ENCODE measurements around the gene OR13H1.

Gene OR13H1

GRCh38 chrX:131564553-131565229, 20.8 kb downstream of the OR13H1 start:
- H3K4me2 ChIP-seq (ENCODE audit: low read length), result no peak overlapping the region
- no peaks in the 10 kb centered on the region for H3K79me2 ChIP-seq (ENCODE audit: control insufficient read depth, insufficient read depth, low read length, poor library complexity)
- H2BK120ac ChIP-seq (ENCODE audit: insufficient read depth, low read length, poor library complexity), result no peak overlapping the region
- no peaks in the 10 kb centered on the region for H3K9me3 ChIP-seq (ENCODE audit: insufficient read depth, low read depth, low read length)
- no peak overlapping the region for H3K23ac ChIP-seq (ENCODE audit: low read length)
- H3K9ac ChIP-seq (ENCODE audit: low read length), result no peak overlapping the region
- H3K4me1 ChIP-seq (ENCODE audit: control insufficient read depth in 1 of 2, insufficient read depth in 2 of 2, low read length in 2 of 2), result no peaks in the 10 kb centered on the region
- no peaks in the 10 kb centered on the region for H3K27me3 ChIP-seq (ENCODE audit: insufficient read depth, low read length)
- H4K91ac ChIP-seq (ENCODE audit: low read depth, low read length), result no peak overlapping the region
- no peak overlapping the region for H4K8ac ChIP-seq (ENCODE audit: low read depth, low read length)
- H3K27ac ChIP-seq (ENCODE audit: low read depth, low read length), result no peak overlapping the region
- H2BK5ac ChIP-seq (ENCODE audit: low read depth, low read length, poor library complexity), result no peak overlapping the region
- H3K4ac ChIP-seq (ENCODE audit: low read depth, low read length), result no peak overlapping the region
- H3K14ac ChIP-seq (ENCODE audit: low read length), result no peak overlapping the region
- no CpG with 5 or more reads among the region's 2 CpGs for WGBS (ENCODE audit: extremely low coverage, insufficient coverage, insufficient read length)
- no peaks in the 10 kb centered on the region for H3K79me1 ChIP-seq (ENCODE audit: low read length)
- no peak overlapping the region for H3K4me3 ChIP-seq (ENCODE audit: low read depth, low read length)
- no peak overlapping the region for H3K18ac ChIP-seq (ENCODE audit: low read length)
- H2BK12ac ChIP-seq (ENCODE audit: low read length), result no peak overlapping the region
- DNase-seq, result no peak
- no peaks in the 10 kb centered on the region for H3K36me3 ChIP-seq (ENCODE audit: control insufficient read depth in 1 of 2, insufficient read depth in 2 of 2, low read length in 2 of 2)
- no peak overlapping the region for H2AK5ac ChIP-seq (ENCODE audit: low read length)
- H4K12ac ChIP-seq (ENCODE audit: low read depth, low read length), result no peak overlapping the region
- H2AFZ ChIP-seq (ENCODE audit: insufficient read depth, low read length, poor library complexity), result no peak overlapping the region

DNA sequence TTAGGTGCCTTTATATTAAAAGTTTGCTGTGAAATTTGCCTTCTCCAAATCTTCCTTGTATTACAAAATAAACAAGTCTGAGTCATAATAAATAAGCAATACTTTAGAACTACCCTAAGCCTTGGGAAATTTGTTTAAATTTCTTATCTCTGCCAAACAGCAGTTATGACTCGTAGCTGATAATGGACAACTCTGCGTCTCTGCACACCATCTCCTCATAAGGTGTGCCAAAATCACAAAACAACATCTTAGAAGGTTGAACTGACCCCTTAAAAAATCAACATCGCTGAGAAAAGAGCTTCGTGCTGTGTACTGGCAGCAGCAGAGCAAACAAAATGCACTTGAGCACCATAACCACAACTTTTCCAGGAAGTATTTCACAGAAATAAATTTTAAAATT, 22.0 kb downstream of the OR13H1 start:
- no peak overlapping the region for H3K23ac ChIP-seq (ENCODE audit: low read length)
- no peak overlapping the region for H3K14ac ChIP-seq (ENCODE audit: low read length)
- H3K4me1 ChIP-seq (ENCODE audit: control insufficient read depth in 1 of 2, insufficient read depth in 2 of 2, low read length in 2 of 2), result no peaks in the 10 kb centered on the region
- no peak overlapping the region for H3K4ac ChIP-seq (ENCODE audit: low read depth, low read length)
- WGBS (ENCODE audit: extremely low coverage, insufficient coverage, insufficient read length), result no CpG with 5 or more reads among the region's 4 CpGs
- H3K4me2 ChIP-seq (ENCODE audit: low read length), result no peak overlapping the region
- H3K79me1 ChIP-seq (ENCODE audit: low read length), result no peaks in the 10 kb centered on the region
- no peak for DNase-seq
- no peak overlapping the region for H4K91ac ChIP-seq (ENCODE audit: low read depth, low read length)
- no peak overlapping the region for H3K27ac ChIP-seq (ENCODE audit: low read depth, low read length)
- no peak overlapping the region for H3K18ac ChIP-seq (ENCODE audit: low read length)
- no peak overlapping the region for H2BK12ac ChIP-seq (ENCODE audit: low read length)
- no peak overlapping the region for H4K8ac ChIP-seq (ENCODE audit: low read depth, low read length)
- no peaks in the 10 kb centered on the region for H3K9me3 ChIP-seq (ENCODE audit: insufficient read depth, low read depth, low read length)
- H2AK5ac ChIP-seq (ENCODE audit: low read length), result no peak overlapping the region
- H3K36me3 ChIP-seq (ENCODE audit: control insufficient read depth in 1 of 2, insufficient read depth in 2 of 2, low read length in 2 of 2), result no peaks in the 10 kb centered on the region
- H4K12ac ChIP-seq (ENCODE audit: low read depth, low read length), result no peak overlapping the region
- no peak overlapping the region for H2BK120ac ChIP-seq (ENCODE audit: insufficient read depth, low read length, poor library complexity)
- H3K4me3 ChIP-seq (ENCODE audit: low read depth, low read length), result no peak overlapping the region
- no peak overlapping the region for H3K9ac ChIP-seq (ENCODE audit: low read length)
- no peak overlapping the region for H2AFZ ChIP-seq (ENCODE audit: insufficient read depth, low read length, poor library complexity)
- H3K27me3 ChIP-seq (ENCODE audit: insufficient read depth, low read length), result no peaks in the 10 kb centered on the region
- no peak overlapping the region for H2BK5ac ChIP-seq (ENCODE audit: low read depth, low read length, poor library complexity)
- H3K79me2 ChIP-seq (ENCODE audit: control insufficient read depth, insufficient read depth, low read length, poor library complexity), result no peaks in the 10 kb centered on the region

DNA sequence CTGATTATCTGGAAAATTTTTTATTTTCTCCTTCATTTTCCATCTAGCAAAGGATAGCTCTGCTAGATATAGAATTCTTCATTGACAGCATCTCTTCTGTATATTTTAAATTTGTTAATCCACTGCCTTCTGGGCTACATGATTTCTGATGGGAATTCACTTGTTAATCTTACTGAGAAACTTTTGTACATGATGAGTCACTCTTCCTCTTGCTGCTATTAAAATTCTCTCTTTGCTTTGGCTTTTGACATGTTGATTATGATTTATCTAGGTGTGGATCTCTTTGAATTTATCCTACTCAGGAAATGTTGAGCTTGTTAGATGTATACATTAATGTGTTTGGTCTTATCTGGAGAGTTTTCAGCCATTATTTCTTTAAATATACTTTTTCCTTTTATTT, 27.5 kb downstream of the OR13H1 start:
- Histone ChIP-seq H3K4me3 (ENCODE audit: low read depth, low read length) (no peak overlapping the region), H3K4me1 (ENCODE audit: control insufficient read depth in 1 of 2, insufficient read depth in 2 of 2, low read length in 2 of 2) (no peaks in the 10 kb centered on the region), H3K79me2 (ENCODE audit: control insufficient read depth, insufficient read depth, low read length, poor library complexity) (no peaks in the 10 kb centered on the region)

DNA sequence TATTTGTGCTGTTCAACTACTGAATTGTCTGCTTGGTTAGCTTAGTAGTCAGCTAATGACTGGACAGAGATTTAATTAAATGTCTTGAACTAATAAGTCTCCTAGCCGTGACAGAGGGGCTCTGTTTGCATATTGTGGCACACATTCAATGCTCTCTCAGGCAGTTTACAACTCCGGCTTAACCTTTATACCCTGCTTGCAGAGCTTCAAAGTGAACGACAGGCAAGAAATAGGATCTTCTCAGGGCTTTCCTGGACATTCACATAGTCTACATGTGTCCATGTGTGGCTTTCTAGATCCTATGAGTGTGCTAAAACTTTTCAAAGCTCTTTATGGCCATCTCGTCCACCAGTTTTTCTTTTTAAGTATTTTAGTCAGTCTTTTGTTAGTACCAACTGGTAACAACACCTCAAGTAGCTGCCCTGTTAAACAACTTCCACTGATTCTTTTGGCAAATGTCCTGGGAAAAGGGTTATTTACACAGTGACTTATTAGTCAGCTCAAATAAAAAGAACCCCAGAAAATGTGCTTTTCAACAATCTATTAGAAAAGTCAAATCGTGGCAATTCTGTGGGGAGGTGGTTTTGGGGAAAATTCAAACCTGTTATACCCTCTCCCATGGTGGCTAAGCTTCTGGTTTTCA, 28.6 kb downstream of the OR13H1 start:
- Histone ChIP-seq H2BK12ac (ENCODE audit: low read length) (no peak overlapping the region), H4K8ac (ENCODE audit: low read depth, low read length) (no peak overlapping the region), H4K12ac (ENCODE audit: low read depth, low read length) (no peak overlapping the region), H4K91ac (ENCODE audit: low read depth, low read length) (no peak overlapping the region), H3K36me3 (ENCODE audit: control insufficient read depth in 1 of 2, insufficient read depth in 2 of 2, low read length in 2 of 2) (no peaks in the 10 kb centered on the region), H3K4me1 (ENCODE audit: control insufficient read depth in 1 of 2, insufficient read depth in 2 of 2, low read length in 2 of 2) (no peaks in the 10 kb centered on the region), H2AK5ac (ENCODE audit: low read length) (no peak overlapping the region), H3K14ac (ENCODE audit: low read length) (no peak overlapping the region), H3K4me2 (ENCODE audit: low read length) (no peak overlapping the region), H3K79me2 (ENCODE audit: control insufficient read depth, insufficient read depth, low read length, poor library complexity) (no peaks in the 10 kb centered on the region), H2BK120ac (ENCODE audit: insufficient read depth, low read length, poor library complexity) (no peak overlapping the region), H3K27me3 (ENCODE audit: insufficient read depth, low read length) (no peaks in the 10 kb centered on the region), H3K9ac (ENCODE audit: low read length) (no peak overlapping the region), H3K27ac (ENCODE audit: low read depth, low read length) (no peak overlapping the region), H3K79me1 (ENCODE audit: low read length) (no peaks in the 10 kb centered on the region), H3K4ac (ENCODE audit: low read depth, low read length) (no peak overlapping the region), H3K4me3 (ENCODE audit: low read depth, low read length) (no peak overlapping the region), H2AFZ (ENCODE audit: insufficient read depth, low read length, poor library complexity) (no peak overlapping the region), H3K23ac (ENCODE audit: low read length) (no peak overlapping the region), H3K9me3 (ENCODE audit: insufficient read depth, low read depth, low read length) (no peaks in the 10 kb centered on the region), H2BK5ac (ENCODE audit: low read depth, low read length, poor library complexity) (no peak overlapping the region), H3K18ac (ENCODE audit: low read length) (no peak overlapping the region)
- no peak for DNase-seq
- WGBS (ENCODE audit: extremely low coverage, insufficient coverage, insufficient read length), result no CpG with 5 or more reads among the region's 5 CpGs

More for the DNA sequence above, 27.5 kb downstream of the OR13H1 start:
- no peak overlapping the region for H3K9ac ChIP-seq (ENCODE audit: low read length)
- no peak overlapping the region for H3K14ac ChIP-seq (ENCODE audit: low read length)
- H3K23ac ChIP-seq (ENCODE audit: low read length), result no peak overlapping the region
- no peaks in the 10 kb centered on the region for H3K27me3 ChIP-seq (ENCODE audit: insufficient read depth, low read length)
- H4K12ac ChIP-seq (ENCODE audit: low read depth, low read length), result no peak overlapping the region
- H3K79me1 ChIP-seq (ENCODE audit: low read length), result no peaks in the 10 kb centered on the region
- no peak overlapping the region for H3K4ac ChIP-seq (ENCODE audit: low read depth, low read length)
- no peak overlapping the region for H2AK5ac ChIP-seq (ENCODE audit: low read length)
- H4K8ac ChIP-seq (ENCODE audit: low read depth, low read length), result no peak overlapping the region
- no peak for DNase-seq
- no peak overlapping the region for H3K27ac ChIP-seq (ENCODE audit: low read depth, low read length)
- H3K4me2 ChIP-seq (ENCODE audit: low read length), result no peak overlapping the region
- no peak overlapping the region for H2BK12ac ChIP-seq (ENCODE audit: low read length)
- H2BK5ac ChIP-seq (ENCODE audit: low read depth, low read length, poor library complexity), result no peak overlapping the region
- H3K9me3 ChIP-seq (ENCODE audit: insufficient read depth, low read depth, low read length), result no peaks in the 10 kb centered on the region
- H3K18ac ChIP-seq (ENCODE audit: low read length), result no peak overlapping the region
- H3K36me3 ChIP-seq (ENCODE audit: control insufficient read depth in 1 of 2, insufficient read depth in 2 of 2, low read length in 2 of 2), result no peaks in the 10 kb centered on the region
- no peak overlapping the region for H2AFZ ChIP-seq (ENCODE audit: insufficient read depth, low read length, poor library complexity)
- no peak overlapping the region for H4K91ac ChIP-seq (ENCODE audit: low read depth, low read length)
- H2BK120ac ChIP-seq (ENCODE audit: insufficient read depth, low read length, poor library complexity), result no peak overlapping the region
